H1 (cell line): ENCODE results near the gene FKBP5. TPM values are rescaled to one million over a fixed set of nuclear protein-coding genes. Genes with fewer than 3 reads are reported as not detected.

ENCODE experiments used
- CTCF ChIA-PET: fragments of 300-600 bp; sonication (Branson Sonifier 250); formaldehyde crosslinking; loops from one replicate; lab custom pipeline; 2021; ENCODE audit not compliant: partially characterized antibody; lab: Charles Lee
- POLR2A ChIA-PET: fragments of 300-600 bp; sonication (Branson Sonifier 250); formaldehyde crosslinking; loops from one replicate; lab custom pipeline; 2021; ENCODE audit warnings: inconsistent platforms; ENCODE audit not compliant: partially characterized antibody; lab: Charles Lee
- DNase-seq, 2 experiments: peaks; one replicate each; pipeline versions ENCODE4 v3.0.0 to v3.0.0-alpha.2; 2010 to 2022; ENCODE audit warnings: low spot score in 2 of 2, low read depth in 1 of 2, mixed read lengths in 1 of 2
- FAIRE-seq: peaks from 2 replicates; lab custom pipeline; 2011; peaks lifted over from hg19 to GRCh38; lab: Jason Lieb, UNC
- H2AFZ ChIP-seq: 2 replicates; pipeline ENCODE4 v1.8.1; 2012; ENCODE audit warnings: low read length, inconsistent platforms
- H2AK5ac ChIP-seq: 2 replicates; pipeline ENCODE4 v1.6.1; 2013; ENCODE audit warnings: low read depth, low read length
- H2BK120ac ChIP-seq: replicated peaks from 2 replicates; pipeline ENCODE3; 2013; ENCODE audit warnings: low read depth, low read length, inconsistent platforms
- H2BK12ac ChIP-seq: 2 replicates; pipeline ENCODE4 v1.6.1; 2013; ENCODE audit warnings: low read depth, low read length
- H2BK15ac ChIP-seq: 2 replicates; pipeline ENCODE4 v1.6.1; 2013; ENCODE audit warnings: low read length
- H2BK20ac ChIP-seq: 2 replicates; pipeline ENCODE4 v1.6.1; 2013; ENCODE audit warnings: low read length
- H2BK5ac ChIP-seq: 2 replicates; pipeline ENCODE4 v1.6.1; 2013; ENCODE audit warnings: low read depth, low read length
- H3K14ac ChIP-seq: 2 replicates; pipeline ENCODE4 v1.6.1; 2013; ENCODE audit warnings: inconsistent platforms; ENCODE audit not compliant: insufficient read length
- H3K18ac ChIP-seq: 2 replicates; pipeline ENCODE4 v1.6.1; 2013; ENCODE audit warnings: low read length; ENCODE audit errors: extremely low read depth
- H3K23ac ChIP-seq: 2 replicates; pipeline ENCODE4 v1.6.1; 2013; ENCODE audit warnings: inconsistent platforms; ENCODE audit not compliant: insufficient read length
- H3K23me2 ChIP-seq: 2 replicates; pipeline ENCODE4 v1.6.1; 2013; ENCODE audit warnings: low read depth, low read length
- H3K27ac ChIP-seq: 2 replicates; pipeline ENCODE4 v1.6.1; 2011; ENCODE audit warnings: low read depth, low read length, inconsistent platforms
- H3K27me3 ChIP-seq, 4 experiments: replicated peaks in 1 of 4; 1 replicate in 1 of 4; 2 replicates in 3 of 4; pipeline versions ENCODE4 v1.6.1 to v1.8.1; 2011 to 2013; ENCODE audit warnings: low read length in 3 of 4, mild to moderate bottlenecking in 3 of 4, inconsistent platforms in 2 of 4, mixed read lengths in 2 of 4, moderate library complexity in 1 of 4; ENCODE audit not compliant: control insufficient read depth in 3 of 4, insufficient read depth in 3 of 4; ENCODE audit errors: extremely low read depth in 1 of 4
- H3K36me3 ChIP-seq, 4 experiments: 2 replicates each; pipeline versions ENCODE4 v1.6.1 to v1.8.1; 2011 to 2013; ENCODE audit warnings: mild to moderate bottlenecking in 4 of 4, low read length in 3 of 4, moderate library complexity in 2 of 4, control low read depth in 1 of 4, inconsistent platforms in 1 of 4; ENCODE audit not compliant: insufficient read depth in 4 of 4, control insufficient read depth in 2 of 4
- H3K4ac ChIP-seq: replicated peaks from 2 replicates; pipeline ENCODE3; 2013; ENCODE audit warnings: low read length, low read depth, mixed read lengths, inconsistent platforms; ENCODE audit not compliant: insufficient read length
- H3K4me1 ChIP-seq, 4 experiments: replicated peaks in 1 of 4; 1 replicate in 1 of 4; 2 replicates in 3 of 4; pipeline versions ENCODE4 v1.6.1 to v1.8.1; 2011 to 2013; ENCODE audit warnings: low read length in 3 of 4, inconsistent platforms in 2 of 4, mixed read lengths in 1 of 4; ENCODE audit not compliant: insufficient read depth in 4 of 4, control insufficient read depth in 3 of 4
- H3K4me2 ChIP-seq, 2 experiments: 2 replicates each; pipeline versions ENCODE4 v1.6.1 to v1.8.1; 2011 to 2013; ENCODE audit warnings: low read depth in 2 of 2, low read length in 2 of 2, control low read depth in 1 of 2, inconsistent platforms in 1 of 2, mild to moderate bottlenecking in 1 of 2; ENCODE audit not compliant: insufficient read depth in 1 of 2
- H3K4me3 ChIP-seq, 4 experiments: fragments of 200-600, 300-600 bp in 1 of 4; sonication (generic), shearing (Covaris generic), sonication (Bioruptor Twin) in 1 of 4; 2 replicates each; pipeline versions ENCODE4 v1.5.1 to v1.8.1; 2011 to 2016; ENCODE audit warnings: low read length in 4 of 4, low read depth in 3 of 4, control low read depth in 2 of 4, inconsistent platforms in 2 of 4, mild to moderate bottlenecking in 2 of 4, mixed read lengths in 1 of 4, moderate library complexity in 1 of 4; ENCODE audit not compliant: insufficient read depth in 2 of 4; ENCODE audit errors: extremely low read depth in 1 of 4
- H3K56ac ChIP-seq: replicated peaks from 2 replicates; pipeline ENCODE3; 2013; ENCODE audit warnings: low read depth, mild to moderate bottlenecking, mixed read lengths, low read length, inconsistent platforms; ENCODE audit not compliant: insufficient read length
- H3K79me1 ChIP-seq: 2 replicates; pipeline ENCODE4 v1.6.1; 2013; ENCODE audit warnings: low read depth, low read length, control low read depth
- H3K79me2 ChIP-seq, 2 experiments: 2 replicates each; pipeline versions ENCODE4 v1.6.1 to v1.8.1; 2012 to 2013; ENCODE audit warnings: low read length in 2 of 2, mild to moderate bottlenecking in 2 of 2, inconsistent platforms in 1 of 2; ENCODE audit not compliant: insufficient read depth in 2 of 2, control insufficient read depth in 1 of 2
- H3K9ac ChIP-seq, 4 experiments: replicated peaks in 1 of 4; 1 replicate in 1 of 4; 2 replicates in 3 of 4; pipeline versions ENCODE4 v1.6.1 to v1.8.1; 2011 to 2013; ENCODE audit warnings: low read depth in 3 of 4, low read length in 3 of 4, control low read depth in 2 of 4, mild to moderate bottlenecking in 2 of 4, moderate library complexity in 2 of 4, inconsistent platforms in 1 of 4; ENCODE audit errors: extremely low read depth in 1 of 4
- H3K9me3 ChIP-seq, 2 experiments: 2 replicates each; pipeline versions ENCODE4 v1.6.1 to v1.8.1; 2012 to 2013; ENCODE audit warnings: mild to moderate bottlenecking in 2 of 2, moderate library complexity in 2 of 2, control low read depth in 1 of 2, inconsistent platforms in 1 of 2, low read depth in 1 of 2, low read length in 1 of 2, mixed read lengths in 1 of 2; ENCODE audit not compliant: insufficient read depth in 2 of 2
- H4K20me1 ChIP-seq, 2 experiments: replicated peaks in 1 of 2; 2 replicates each; pipeline versions ENCODE3 to v1.8.1; 2011 to 2013; ENCODE audit warnings: inconsistent platforms in 2 of 2, low read length in 2 of 2, mild to moderate bottlenecking in 1 of 2; ENCODE audit not compliant: insufficient read depth in 2 of 2, control insufficient read depth in 1 of 2
- H4K5ac ChIP-seq: 2 replicates; pipeline ENCODE4 v1.6.1; 2013; ENCODE audit warnings: low read length, low read depth, mixed read lengths, inconsistent platforms; ENCODE audit not compliant: insufficient read length
- H4K8ac ChIP-seq: 2 replicates; pipeline ENCODE4 v1.8.0; 2013; ENCODE audit warnings: mild to moderate bottlenecking, moderate library complexity, low read length, inconsistent platforms; ENCODE audit not compliant: insufficient read depth; ENCODE audit errors: extremely low read depth
- H4K91ac ChIP-seq: replicated peaks from 2 replicates; pipeline ENCODE3; 2013; ENCODE audit warnings: low read length, mixed read lengths, inconsistent platforms; ENCODE audit not compliant: insufficient read length
- NANOG ChIP-seq: IDR thresholded peaks from 2 replicates; pipeline ENCODE4 v1.6.1; 2011; ENCODE audit warnings: low read length, low read depth, mild to moderate bottlenecking, inconsistent platforms; ENCODE audit not compliant: insufficient read depth, poor library complexity, severe bottlenecking
- SAP30 ChIP-seq: fragments of 300-600 bp; sonication (generic); IDR thresholded peaks from 2 replicates; pipeline ENCODE4 v1.7.1; 2012; ENCODE audit warnings: low read length, moderate library complexity, mild to moderate bottlenecking, inconsistent platforms; ENCODE audit not compliant: insufficient read depth, insufficient replicate concordance
- polyA plus RNA-seq, 7 experiments: library from polyadenylated mRNA; depleted of rRNA in 3 of 7; stranded (reverse) in 5 of 7; unstranded in 2 of 7; fragments of >200 nt in 5 of 7; fragments of 200-250 nt in 2 of 7; gene quantifications; 1 replicate in 5 of 7; 2 replicates in 1 of 7; 4 replicates in 1 of 7; pipeline versions ENCODE4 v1.2.1 to v1.2.3, GENCODE V29; 2011 to 2013; ENCODE audit warnings: missing spikeins in 2 of 7, mixed read lengths in 2 of 7
- total RNA-seq: library from RNA; stranded (reverse); fragmentation: NEBNext Ultra II Directional; extraction: Animal tissue kit (Norgen Biotek cat#: 25700); gene quantifications from 2 replicates; pipeline ENCODE4 v1.2.1, GENCODE V29; 2021

The FKBP5 gene
- total and polyA plus RNA-seq, 2 of the 8 experiments (the other 6 are each of a cell fraction or from before 2014, with no cell fraction given) = 14.3 to 40.4 TPM

- Histone ChIP-seq H3K79me2 (no peaks in the 10 kb centered on the region), H3K4me2 (no peak overlapping the region), H3K4me3 (no peak overlapping the region), H4K20me1 (no peaks in the 10 kb centered on the region), H4K91ac (no peak overlapping the region), H2BK120ac (no peak overlapping the region), H2BK5ac (no peak overlapping the region), H3K27ac (no peak overlapping the region), H2BK12ac (no peak overlapping the region), H3K79me1 (no peaks in the 10 kb centered on the region), H3K9me3 (no peaks in the 10 kb centered on the region), H3K36me3 (peaks cover 0 to 9% (median 2%) of the 10 kb centered on the region in 4 experiments; a peak in 4 of 8 replicates), H3K23me2 (no peaks in the 10 kb centered on the region), H3K14ac (no peak overlapping the region), H2BK15ac (no peak overlapping the region), H4K5ac (no peak overlapping the region), H3K23ac (no peak overlapping the region), H2AK5ac (no peak overlapping the region), H3K27me3 (no peaks in the 10 kb centered on the region), H2BK20ac (no peak overlapping the region), H2AFZ (no peak overlapping the region), H3K4ac (no peak overlapping the region), H3K56ac (no peak overlapping the region), H4K8ac (no peak overlapping the region), H3K9ac (no peak overlapping the region), H3K4me1 (no peaks in the 10 kb centered on the region), H3K18ac (no peak overlapping the region)
- ChIA-PET CTCF (interaction anchor here (1.2 to 1.7 kb wide), 5 partner anchors 11 to 176 kb away, joined by 3 to 16 read pairs (median 5); partner anchors contain the start of gene ARMC12), POLR2A (no interaction called here)
- FAIRE-seq (no peak), DNase-seq (no peak)
- TF ChIP-seq SAP30 = no peak
- no peak for TF ChIP-seq NANOG
Measured at GRCh38 chr6:35580836-35581235, 107.9 kb downstream of the FKBP5 start.
